Endothelial cell of umbilical vein (primary cell): ENCODE data around the gene PKD1.

ENCODE experiments used
- EZH2 ChIP-seq: IDR thresholded peaks from 2 replicates; pipeline ENCODE4 v1.6.1; 2012; ENCODE audit warnings: borderline replicate concordance, low read depth, mild to moderate bottlenecking, moderate library complexity, low read length, inconsistent platforms; ENCODE audit not compliant: severe bottlenecking
- FOS ChIP-seq: IDR thresholded peaks from 2 replicates; pipeline ENCODE4 v1.6.1; 2011; ENCODE audit warnings: mild to moderate bottlenecking, low read length, moderate library complexity, borderline replicate concordance; ENCODE audit not compliant: insufficient read depth
- GATA2 ChIP-seq: IDR thresholded peaks from 2 replicates; pipeline ENCODE4 v1.7.0; 2011; ENCODE audit warnings: low read depth, mild to moderate bottlenecking, moderate library complexity, mixed read lengths, low read length; ENCODE audit not compliant: insufficient read length, insufficient read depth
- JUN ChIP-seq: IDR thresholded peaks from 2 replicates; pipeline ENCODE4 v1.6.1; 2011; ENCODE audit warnings: borderline replicate concordance, low read depth; ENCODE audit not compliant: insufficient read length, insufficient read depth
- MYC ChIP-seq: IDR thresholded peaks from one replicate; pipeline ENCODE4 v1.6.1; 2011; ENCODE audit warnings: mild to moderate bottlenecking, low read depth, low read length
- POLR2A ChIP-seq: IDR thresholded peaks from 2 replicates; pipeline ENCODE4 v1.6.1; 2012; ENCODE audit warnings: low read depth, mild to moderate bottlenecking, control low read depth, low read length
- POLR2AphosphoS5 ChIP-seq: IDR thresholded peaks from 2 replicates; pipeline ENCODE4 v1.6.1; 2012; ENCODE audit warnings: low read depth, mild to moderate bottlenecking, control low read depth, low read length, moderate library complexity; ENCODE audit not compliant: insufficient read depth
- TF ChIP-seq, protein P1 (sequence below), 2 donors: IDR thresholded peaks; 1 replicate in 1 of 2; 2 replicates in 1 of 2; pipeline ENCODE4 v1.5.1; 2011; ENCODE audit warnings: low read length in 2 of 2, mild to moderate bottlenecking in 2 of 2, moderate library complexity in 2 of 2, control low read depth in 1 of 2, inconsistent platforms in 1 of 2, low read depth in 1 of 2; ENCODE audit not compliant: insufficient read depth in 1 of 2; ENCODE audit errors: extremely low read depth in 1 of 2
- TF ChIP-seq, protein P2 (sequence below): IDR thresholded peaks from 2 replicates; pipeline ENCODE4 v1.6.1; 2011; ENCODE audit not compliant: insufficient read depth, insufficient read length

DNA sequence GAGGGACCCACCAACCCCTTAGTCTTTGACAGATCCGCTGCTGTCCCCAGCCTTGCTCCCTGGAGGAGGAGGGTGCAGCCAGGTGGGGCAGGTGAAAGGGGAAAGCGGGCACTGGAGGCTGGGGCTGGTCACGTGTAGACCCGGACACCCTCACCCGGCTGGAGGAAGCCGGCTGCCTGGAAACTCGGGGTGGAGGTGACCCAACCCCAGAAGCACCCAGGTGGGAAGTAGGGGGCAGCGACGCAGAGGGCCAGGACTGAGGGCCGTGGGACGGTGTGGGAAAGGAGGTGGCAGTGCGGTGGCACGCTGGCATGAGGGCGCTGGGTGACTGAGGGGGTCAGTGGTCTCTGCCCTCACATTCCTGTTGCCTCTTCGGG lies 22.6 kb upstream of the PKD1 start:
- TF ChIP-seq, protein P1, sequence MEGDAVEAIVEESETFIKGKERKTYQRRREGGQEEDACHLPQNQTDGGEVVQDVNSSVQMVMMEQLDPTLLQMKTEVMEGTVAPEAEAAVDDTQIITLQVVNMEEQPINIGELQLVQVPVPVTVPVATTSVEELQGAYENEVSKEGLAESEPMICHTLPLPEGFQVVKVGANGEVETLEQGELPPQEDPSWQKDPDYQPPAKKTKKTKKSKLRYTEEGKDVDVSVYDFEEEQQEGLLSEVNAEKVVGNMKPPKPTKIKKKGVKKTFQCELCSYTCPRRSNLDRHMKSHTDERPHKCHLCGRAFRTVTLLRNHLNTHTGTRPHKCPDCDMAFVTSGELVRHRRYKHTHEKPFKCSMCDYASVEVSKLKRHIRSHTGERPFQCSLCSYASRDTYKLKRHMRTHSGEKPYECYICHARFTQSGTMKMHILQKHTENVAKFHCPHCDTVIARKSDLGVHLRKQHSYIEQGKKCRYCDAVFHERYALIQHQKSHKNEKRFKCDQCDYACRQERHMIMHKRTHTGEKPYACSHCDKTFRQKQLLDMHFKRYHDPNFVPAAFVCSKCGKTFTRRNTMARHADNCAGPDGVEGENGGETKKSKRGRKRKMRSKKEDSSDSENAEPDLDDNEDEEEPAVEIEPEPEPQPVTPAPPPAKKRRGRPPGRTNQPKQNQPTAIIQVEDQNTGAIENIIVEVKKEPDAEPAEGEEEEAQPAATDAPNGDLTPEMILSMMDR (IDR thresholded peaks at IDR 0.05; ENCODE audit: extremely low read depth in 1 of 2, insufficient read depth in 1 of 2, low read depth in 1 of 2, low read length in 2 of 2): no peak
- TF ChIP-seq POLR2A (no peak), FOS (no peak), EZH2 (no peak), POLR2AphosphoS5 (no peak), JUN (no peak), GATA2 (no peak), MYC (no peak)
- TF ChIP-seq, protein P2, sequence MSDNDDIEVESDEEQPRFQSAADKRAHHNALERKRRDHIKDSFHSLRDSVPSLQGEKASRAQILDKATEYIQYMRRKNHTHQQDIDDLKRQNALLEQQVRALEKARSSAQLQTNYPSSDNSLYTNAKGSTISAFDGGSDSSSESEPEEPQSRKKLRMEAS: no peak
